Activated CD4-positive, CD25-positive, alpha-beta regulatory T cell (primary cell): ENCODE results near the gene LTB.

Source experiments
- DNase-seq, 4 experiments: peaks; one replicate each; lab custom pipeline; 2025; lab: John Stamatoyannopoulos, UW

The LTB gene

GRCh38 chr6:31548544-31548873 is 33.7 kb downstream of the LTB start:
- DNase-seq: no peak

GRCh38 chr6:31547727-31548543 is 34.3 kb downstream of the LTB start:
- no peak for DNase-seq

GRCh38 chr6:31546958-31547726 is 35.1 kb downstream of the LTB start, which contains the start of gene NFKBIL1:
TSS of gene NFKBIL1 (plus strand) at chr6:31547608. CDS start at chr6:31547695, 87 bp downstream.
- DNase-seq: peak; percentile 54 to 76 (median 70)

GRCh38 chr6:31546339-31546957 is 35.8 kb downstream of the LTB start, which contains the start of gene ATP6V1G2:
TSS of gene ATP6V1G2 (minus strand) at chr6:31546608. CDS start at chr6:31546559, 49 bp downstream.
- DNase-seq: peak; percentile 58 to 86 (median 68)

- no peak for DNase-seq
These were observed 36.9 kb downstream of the LTB start for GRCh38 chr6:31545291-31545690.

GRCh38 chr6:31544676-31545075 is 37.5 kb downstream of the LTB start:
- DNase-seq: no peak

- no peak for DNase-seq
These were observed 38.6 kb downstream of the LTB start for GRCh38 chr6:31543639-31544038.

GRCh38 chr6:31541658-31542521 is 40.3 kb downstream of the LTB start, which contains the start of gene DDX39B:
TSS of gene DDX39B (minus strand) at chr6:31542003. CDS start at chr6:31540532, 1,471 bp downstream.
- DNase-seq: peak; percentile 73 to 87 (median 84)

- peak in 2 of 4 experiments; percentile 41 to 57 for DNase-seq
These were observed 41.1 kb downstream of the LTB start for GRCh38 chr6:31541059-31541657.

- DNase-seq: no peak
These were observed 41.6 kb downstream of the LTB start for GRCh38 chr6:31540640-31541039.

GRCh38 chr6:31538805-31539400 is 43.3 kb downstream of the LTB start:
- DNase-seq: no peak

GRCh38 chr6:31535538-31536324 is 46.5 kb downstream of the LTB start:
- no peak for DNase-seq

GRCh38 chr6:31534521-31535040 is 47.6 kb downstream of the LTB start:
- no peak for DNase-seq

GRCh38 chr6:31534011-31534410 is 48.2 kb downstream of the LTB start:
- no peak for DNase-seq

- DNase-seq: no peak
These were observed 48.8 kb downstream of the LTB start for GRCh38 chr6:31533455-31533841.

- no peak for DNase-seq
These were observed 49.4 kb downstream of the LTB start for GRCh38 chr6:31532644-31533454.

GRCh38 chr6:31531771-31532643 is 50.2 kb downstream of the LTB start:
- no peak for DNase-seq

GRCh38 chr6:31531162-31531561 is 51.1 kb downstream of the LTB start:
- no peak for DNase-seq
